Vagina (tissue), 2 donors: ENCODE results near the gene STK32B. TPM values are rescaled to one million over a fixed set of nuclear protein-coding genes. Genes with fewer than 3 reads are reported as not detected.

Experiments used
- DNase-seq, 2 donors: peaks; one replicate each; pipeline ENCODE4 v3.0.0-alpha.2; 2017; ENCODE audit errors: extremely low spot score in 2 of 2
- H3K27ac ChIP-seq: fragments of 200-600 bp; sonication (generic); one replicate; pipeline ENCODE4 v1.5.1; 2019
- H3K27me3 ChIP-seq: fragments of 200-600 bp; sonication (generic); one replicate; pipeline ENCODE4 v1.5.1; 2019
- H3K36me3 ChIP-seq, 2 donors: fragments of 200-600 bp; sonication (generic); one replicate each; pipeline ENCODE4 v1.5.1; 2017 to 2019
- H3K4me1 ChIP-seq: fragments of 200-600 bp; sonication (generic); one replicate; pipeline ENCODE4 v1.5.1; 2019
- H3K4me3 ChIP-seq, 2 donors: fragments of 200-600 bp; sonication (generic); 1 replicate in 1 of 2; 2 replicates in 1 of 2; pipeline ENCODE4 v1.5.1; 2016 to 2019
- H3K9me3 ChIP-seq: fragments of 200-600 bp; sonication (generic); one replicate; pipeline ENCODE4 v1.5.1; 2019
- CTCF ChIP-seq, 3 experiments: fragments of 450-650 bp in 2 of 3; fragments of 200-600 bp in 1 of 3; sonication (generic) in 1 of 3; IDR thresholded peaks; one replicate each; pipeline ENCODE4 v1.5.1; 2017 to 2019; ENCODE audit warnings: antibody characterized with exemption in 3 of 3, mild to moderate bottlenecking in 2 of 3, moderate library complexity in 2 of 3
- POLR2A ChIP-seq, 2 donors: fragments of 450-650 bp; IDR thresholded peaks; one replicate each; pipeline ENCODE4 v1.6.1; 2017; ENCODE audit warnings: antibody characterized with exemption in 2 of 2, mild to moderate bottlenecking in 2 of 2, moderate library complexity in 2 of 2
- POLR2AphosphoS5 ChIP-seq, 2 donors: sonication (generic); formaldehyde crosslinking; IDR thresholded peaks; one replicate each; pipeline ENCODE4 v1.9.0; 2017; ENCODE audit warnings: antibody characterized with exemption in 2 of 2, mild to moderate bottlenecking in 2 of 2, low read depth in 1 of 2; ENCODE audit not compliant: insufficient read depth in 1 of 2
- intact Hi-C: fragments of 100-400 bp; cut with DNase I; formaldehyde crosslinking; loops from one replicate; pipeline ENCODE4 v1.15.1; 2023
- total RNA-seq: library from RNA; depleted of rRNA; stranded (reverse); fragments of >200 nt; gene quantifications from one replicate; pipeline ENCODE4 v1.2.3, GENCODE V29; 2016

STK32B gene
- total RNA-seq, 1 donor from 2014 or later, result 6.4 TPM

DNA sequence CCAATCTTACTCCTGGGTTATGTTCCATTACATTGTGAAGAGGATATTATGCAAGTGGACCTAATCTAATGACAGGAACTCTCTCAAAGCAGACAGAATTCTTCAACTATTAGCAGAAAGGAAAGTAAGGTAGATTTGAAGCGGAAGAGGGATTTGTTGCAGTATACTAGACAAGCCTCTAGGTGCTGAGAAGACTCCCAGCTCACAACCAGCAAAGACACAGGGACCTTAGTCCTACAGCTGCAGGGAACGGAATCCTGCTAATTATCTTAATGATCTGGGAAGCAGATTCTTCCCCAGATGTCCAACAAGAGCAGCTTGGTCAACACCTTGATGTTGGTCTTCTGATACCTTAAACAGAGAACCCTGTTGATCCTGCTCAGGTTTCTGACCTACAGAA is 73.6 kb downstream of the STK32B start:
- Histone ChIP-seq H3K36me3 (no peaks in the 10 kb centered on the region), H3K27ac (no peak overlapping the region), H3K9me3 (no peaks in the 10 kb centered on the region), H3K4me1 (no peaks in the 10 kb centered on the region), H3K4me3 (no peak overlapping the region), H3K27me3 (no peaks in the 10 kb centered on the region)
- TF ChIP-seq POLR2AphosphoS5 (IDR thresholded peaks at IDR 0.05; ENCODE audit: insufficient read depth in 1 of 2, low read depth in 1 of 2) (no peak), CTCF (IDR thresholded peaks at IDR 0.05) (no peak), POLR2A (IDR thresholded peaks at IDR 0.05) (no peak)
- no peak for DNase-seq
- intact Hi-C loops, result no loop called here

- intact Hi-C loops, result no loop called here
- DNase-seq, result no peak
- Histone ChIP-seq H3K36me3 (no peaks in the 10 kb centered on the region), H3K27me3 (no peaks in the 10 kb centered on the region), H3K4me1 (no peaks in the 10 kb centered on the region), H3K9me3 (no peaks in the 10 kb centered on the region), H3K4me3 (no peak overlapping the region), H3K27ac (no peak overlapping the region)
- no peak for TF ChIP-seq POLR2AphosphoS5 (IDR thresholded peaks at IDR 0.05; ENCODE audit: insufficient read depth in 1 of 2, low read depth in 1 of 2)
- TF ChIP-seq POLR2A (IDR thresholded peaks at IDR 0.05), result no peak
- TF ChIP-seq CTCF (IDR thresholded peaks at IDR 0.05), result no peak
These were observed 74.0 kb downstream of the STK32B start for GRCh38 chr4:5125321-5125720.

DNA sequence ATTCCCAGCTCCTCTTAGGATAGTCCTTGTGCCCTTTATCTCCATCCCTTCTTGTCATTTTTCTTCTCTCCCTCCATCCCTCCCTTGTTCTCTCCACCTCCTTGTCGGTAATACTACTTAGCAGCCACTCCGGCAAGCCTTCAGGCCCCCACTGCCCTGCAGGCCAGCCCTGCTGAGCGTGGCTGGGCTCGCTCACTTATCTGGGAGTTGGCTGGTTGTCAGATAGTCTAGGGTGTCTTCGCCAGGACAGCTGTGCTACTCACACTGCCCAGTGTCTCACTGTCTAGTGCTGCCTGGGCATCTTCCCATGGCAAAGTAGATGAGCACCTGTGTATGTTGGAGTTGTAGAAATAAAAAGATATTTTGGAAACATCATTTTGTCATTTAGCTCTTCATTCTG is 75.0 kb downstream of the STK32B start:
- TF ChIP-seq POLR2A (IDR thresholded peaks at IDR 0.05) (no peak), POLR2AphosphoS5 (IDR thresholded peaks at IDR 0.05; ENCODE audit: insufficient read depth in 1 of 2, low read depth in 1 of 2) (no peak), CTCF (IDR thresholded peaks at IDR 0.05) (no peak)
- intact Hi-C loops, result no loop called here
- no peak overlapping the region for H3K4me3 ChIP-seq
- no peak overlapping the region for H3K27ac ChIP-seq
- no peaks in the 10 kb centered on the region for H3K9me3 ChIP-seq
- no peak for DNase-seq
- H3K4me1 ChIP-seq, result no peaks in the 10 kb centered on the region
- H3K36me3 ChIP-seq, result no peaks in the 10 kb centered on the region
- no peaks in the 10 kb centered on the region for H3K27me3 ChIP-seq

GRCh38 chr4:5126857-5127256 is 75.6 kb downstream of the STK32B start:
- TF ChIP-seq CTCF (IDR thresholded peaks at IDR 0.05) (no peak), POLR2AphosphoS5 (IDR thresholded peaks at IDR 0.05; ENCODE audit: insufficient read depth in 1 of 2, low read depth in 1 of 2) (no peak), POLR2A (IDR thresholded peaks at IDR 0.05) (no peak)
- no peak overlapping the region for H3K27ac ChIP-seq
- no peaks in the 10 kb centered on the region for H3K4me1 ChIP-seq
- no peaks in the 10 kb centered on the region for H3K9me3 ChIP-seq
- H3K27me3 ChIP-seq, result no peaks in the 10 kb centered on the region
- DNase-seq, result no peak
- intact Hi-C loops, result no loop called here
- H3K36me3 ChIP-seq, result no peaks in the 10 kb centered on the region
- H3K4me3 ChIP-seq, result no peak overlapping the region

DNA sequence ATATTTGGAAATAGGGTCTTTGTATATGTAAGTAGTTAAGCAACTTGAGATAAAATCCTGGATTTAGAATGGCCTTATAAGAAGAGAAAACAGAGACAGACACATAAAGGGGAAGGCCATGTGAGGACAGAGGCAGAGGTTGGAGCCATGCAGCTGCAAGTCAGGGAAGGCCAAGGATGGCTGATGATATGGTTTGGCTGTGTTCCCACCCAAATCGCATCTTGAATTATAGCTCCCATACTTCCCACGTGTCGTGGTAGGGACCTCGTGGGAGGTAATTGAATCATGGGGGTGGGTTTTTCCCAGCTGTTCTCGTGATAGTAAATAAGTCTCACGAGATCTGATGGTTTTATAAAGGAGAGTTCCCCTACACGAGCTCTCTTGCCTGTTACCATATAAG is 76.3 kb downstream of the STK32B start:
- no peaks in the 10 kb centered on the region for H3K4me1 ChIP-seq
- no peaks in the 10 kb centered on the region for H3K27me3 ChIP-seq
- no peak for TF ChIP-seq CTCF (IDR thresholded peaks at IDR 0.05)
- no peak for TF ChIP-seq POLR2A (IDR thresholded peaks at IDR 0.05)
- TF ChIP-seq POLR2AphosphoS5 (IDR thresholded peaks at IDR 0.05; ENCODE audit: insufficient read depth in 1 of 2, low read depth in 1 of 2), result no peak
- intact Hi-C loops, result no loop called here
- H3K36me3 ChIP-seq, result no peaks in the 10 kb centered on the region
- no peak overlapping the region for H3K4me3 ChIP-seq
- no peaks in the 10 kb centered on the region for H3K9me3 ChIP-seq
- no peak for DNase-seq
- no peak overlapping the region for H3K27ac ChIP-seq
